Measurements from ENCODE around the gene TUFM. TPM values are rescaled to one million over a fixed set of nuclear protein-coding genes. Genes with fewer than 3 reads are reported as not detected.

The TUFM gene
- total and polyA plus RNA-seq, 2 experiments from 2014 or later, result 225 to 359 TPM

- no peak for TF ChIP-seq CTCF (IDR thresholded peaks at IDR 0.05; ENCODE audit: low read depth, low read length)
- Histone ChIP-seq H3K36me3 (peaks cover 56% of the 10 kb centered on the region), H3K27ac (peak overlapping the region; percentile 23)
Observed at GRCh38 chr16:28839899-28840298, 6.2 kb downstream of the TUFM start.

GRCh38 chr16:28839004-28839639, 7.0 kb downstream of the TUFM start:
- no peak for TF ChIP-seq CTCF (IDR thresholded peaks at IDR 0.05; ENCODE audit: low read depth, low read length)
- Histone ChIP-seq H3K36me3 (peaks cover 57% of the 10 kb centered on the region), H3K4me3 (no peak overlapping the region), H3K27me3 (no peaks in the 10 kb centered on the region), H3K4me1 (ENCODE audit: low read depth) (no peaks in the 10 kb centered on the region), H3K27ac (no peak overlapping the region), H3K9me3 (ENCODE audit: low read depth) (no peaks in the 10 kb centered on the region)
- peak in 1 of 2 donors; percentile 14 for DNase-seq (ENCODE audit: low read depth in 1 of 2, low spot score in 1 of 2)

More at GRCh38 chr16:28839899-28840298, 6.2 kb downstream of the TUFM start:
- Histone ChIP-seq H3K27me3 (no peaks in the 10 kb centered on the region), H3K4me1 (ENCODE audit: low read depth) (peaks cover 1% of the 10 kb centered on the region), H3K9me3 (ENCODE audit: low read depth) (no peaks in the 10 kb centered on the region), H3K4me3 (no peak overlapping the region)
- no peak for DNase-seq (ENCODE audit: low read depth in 1 of 2, low spot score in 1 of 2)

GRCh38 chr16:28838558-28838918, 7.6 kb downstream of the TUFM start:
- Histone ChIP-seq H3K27me3 (no peaks in the 10 kb centered on the region), H3K36me3 (peaks cover 57% of the 10 kb centered on the region), H3K4me1 (ENCODE audit: low read depth) (no peaks in the 10 kb centered on the region), H3K27ac (no peak overlapping the region), H3K9me3 (ENCODE audit: low read depth) (no peaks in the 10 kb centered on the region), H3K4me3 (no peak overlapping the region)
- no peak for TF ChIP-seq CTCF (IDR thresholded peaks at IDR 0.05; ENCODE audit: low read depth, low read length)
- no peak for DNase-seq (ENCODE audit: low read depth in 1 of 2, low spot score in 1 of 2)

GRCh38 chr16:28837672-28838557, 8.2 kb downstream of the TUFM start:
- no peak for TF ChIP-seq CTCF (IDR thresholded peaks at IDR 0.05; ENCODE audit: low read depth, low read length)
- Histone ChIP-seq H3K36me3 (peaks cover 57% of the 10 kb centered on the region), H3K27me3 (no peaks in the 10 kb centered on the region)

GRCh38 chr16:28836761-28837064, 9.4 kb downstream of the TUFM start:
- TF ChIP-seq CTCF (IDR thresholded peaks at IDR 0.05; ENCODE audit: low read depth, low read length), result no peak
- peaks cover 58% of the 10 kb centered on the region for H3K36me3 ChIP-seq
- no peaks in the 10 kb centered on the region for H3K27me3 ChIP-seq
- no peak overlapping the region for H3K27ac ChIP-seq
- H3K4me3 ChIP-seq, result no peak overlapping the region
- H3K9me3 ChIP-seq (ENCODE audit: low read depth), result no peaks in the 10 kb centered on the region
- DNase-seq (ENCODE audit: low read depth in 1 of 2, low spot score in 1 of 2), result no peak
- H3K4me1 ChIP-seq (ENCODE audit: low read depth), result no peaks in the 10 kb centered on the region

More at GRCh38 chr16:28837672-28838557, 8.2 kb downstream of the TUFM start:
- DNase-seq (ENCODE audit: low read depth in 1 of 2, low spot score in 1 of 2), result no peak
- no peaks in the 10 kb centered on the region for H3K9me3 ChIP-seq (ENCODE audit: low read depth)
- H3K4me1 ChIP-seq (ENCODE audit: low read depth), result no peaks in the 10 kb centered on the region
- H3K4me3 ChIP-seq, result no peak overlapping the region
- no peak overlapping the region for H3K27ac ChIP-seq
